ENCODE results near the gene LSM14A.

- no peak for TF ChIP-seq POLR2A (IDR thresholded peaks at IDR 0.05)
- TF ChIP-seq, protein P1, sequence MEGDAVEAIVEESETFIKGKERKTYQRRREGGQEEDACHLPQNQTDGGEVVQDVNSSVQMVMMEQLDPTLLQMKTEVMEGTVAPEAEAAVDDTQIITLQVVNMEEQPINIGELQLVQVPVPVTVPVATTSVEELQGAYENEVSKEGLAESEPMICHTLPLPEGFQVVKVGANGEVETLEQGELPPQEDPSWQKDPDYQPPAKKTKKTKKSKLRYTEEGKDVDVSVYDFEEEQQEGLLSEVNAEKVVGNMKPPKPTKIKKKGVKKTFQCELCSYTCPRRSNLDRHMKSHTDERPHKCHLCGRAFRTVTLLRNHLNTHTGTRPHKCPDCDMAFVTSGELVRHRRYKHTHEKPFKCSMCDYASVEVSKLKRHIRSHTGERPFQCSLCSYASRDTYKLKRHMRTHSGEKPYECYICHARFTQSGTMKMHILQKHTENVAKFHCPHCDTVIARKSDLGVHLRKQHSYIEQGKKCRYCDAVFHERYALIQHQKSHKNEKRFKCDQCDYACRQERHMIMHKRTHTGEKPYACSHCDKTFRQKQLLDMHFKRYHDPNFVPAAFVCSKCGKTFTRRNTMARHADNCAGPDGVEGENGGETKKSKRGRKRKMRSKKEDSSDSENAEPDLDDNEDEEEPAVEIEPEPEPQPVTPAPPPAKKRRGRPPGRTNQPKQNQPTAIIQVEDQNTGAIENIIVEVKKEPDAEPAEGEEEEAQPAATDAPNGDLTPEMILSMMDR (IDR thresholded peaks at IDR 0.05): no peak
Measured at GRCh38 chr19:34241513-34242337, 69.4 kb downstream of the LSM14A start.

Measured in lower leg skin (tissue), 3 donors.